Pulmonary artery endothelial cell (primary cell): ENCODE measurements around the gene DGAT2. TPM values are rescaled to one million over a fixed set of nuclear protein-coding genes. Genes with fewer than 3 reads are reported as not detected.

Experiments
- DNase-seq: peaks from one replicate; pipeline ENCODE4 v3.0.0-alpha.2; 2011; ENCODE audit warnings: low read depth, low spot score
- total RNA-seq: library from RNA; depleted of rRNA; stranded (reverse); fragments of >200 nt; gene quantifications from 2 replicates; pipeline ENCODE4 v1.2.3, GENCODE V29; 2014

Gene DGAT2
- total RNA-seq, 1 donor from 2014 or later: 2.2 TPM

DNA sequence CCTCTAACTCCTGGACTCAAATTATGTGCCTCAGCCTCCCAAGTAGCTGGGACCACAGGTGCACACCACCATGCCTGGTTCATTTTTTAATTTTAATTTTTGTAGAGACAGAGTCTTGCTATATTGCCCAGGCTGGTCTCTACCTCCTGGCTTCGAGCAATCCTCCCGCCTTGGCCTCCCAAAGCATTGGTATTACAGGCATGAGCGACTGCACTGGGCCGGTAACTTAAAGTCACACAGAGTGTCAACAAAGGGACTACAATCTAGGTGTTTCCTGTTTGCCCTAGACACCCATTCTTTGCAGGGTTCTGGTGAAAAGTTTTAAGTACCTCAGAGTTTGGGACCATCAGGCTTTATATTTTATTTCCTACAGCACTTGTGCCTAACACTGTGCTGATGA is 54.8 kb downstream of the DGAT2 start:
- DNase-seq: no peak

DNA sequence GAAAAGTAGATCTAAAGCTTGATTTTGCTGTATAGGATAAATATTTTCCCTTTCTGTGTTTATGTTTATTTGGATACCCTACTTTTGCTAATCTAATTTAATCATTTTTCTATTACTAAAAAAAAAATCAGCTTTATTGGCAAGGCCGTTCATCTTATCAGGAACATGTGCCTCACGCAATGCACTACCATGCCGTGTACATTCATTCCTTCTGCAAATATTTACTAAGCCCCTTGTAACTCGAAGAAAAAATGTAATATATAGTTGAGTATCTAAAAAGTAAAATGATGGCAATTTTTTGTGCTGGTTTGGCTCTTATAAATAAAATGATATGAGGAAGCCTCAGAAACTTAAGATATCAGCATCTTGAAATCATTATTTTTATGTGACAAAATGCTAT is 55.4 kb downstream of the DGAT2 start:
- DNase-seq: no peak

DNA sequence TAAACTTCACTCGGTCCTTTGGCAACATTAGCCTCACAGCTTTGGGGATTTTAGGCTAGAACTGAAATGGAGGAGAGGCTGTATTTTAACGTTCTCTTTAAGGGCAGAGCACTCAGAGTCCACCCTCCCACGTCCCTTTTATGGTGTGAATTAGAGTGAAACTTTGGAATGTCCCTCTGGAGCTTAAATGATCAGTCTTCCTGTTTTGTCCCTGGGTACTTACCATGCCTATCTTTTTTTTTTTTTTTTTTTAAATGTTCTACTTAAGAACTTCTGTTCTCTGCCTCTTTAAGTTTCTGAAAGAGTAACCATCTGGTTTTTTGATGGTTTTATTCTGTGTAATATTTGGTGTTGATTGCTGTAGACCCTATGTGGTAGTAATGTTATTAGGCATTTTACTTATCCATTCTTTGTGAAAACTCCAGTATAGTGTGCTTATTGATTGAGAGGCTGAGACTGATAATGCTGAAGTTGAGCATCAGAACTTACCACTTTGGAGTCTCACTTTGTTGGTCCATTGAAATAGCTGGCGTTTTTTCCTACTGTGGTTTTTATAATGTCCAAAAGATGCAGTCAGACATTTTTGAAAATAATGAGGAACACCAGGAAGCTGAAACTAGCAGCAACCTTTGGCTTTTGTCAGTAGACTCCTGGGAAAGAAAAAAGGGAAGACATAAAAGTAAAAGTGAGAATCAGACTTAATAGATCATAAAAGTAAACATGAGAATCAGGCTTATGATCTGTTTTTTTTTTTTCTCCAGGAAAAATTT is 58.1 kb downstream of the DGAT2 start:
- peak; percentile 72 for DNase-seq

DNA sequence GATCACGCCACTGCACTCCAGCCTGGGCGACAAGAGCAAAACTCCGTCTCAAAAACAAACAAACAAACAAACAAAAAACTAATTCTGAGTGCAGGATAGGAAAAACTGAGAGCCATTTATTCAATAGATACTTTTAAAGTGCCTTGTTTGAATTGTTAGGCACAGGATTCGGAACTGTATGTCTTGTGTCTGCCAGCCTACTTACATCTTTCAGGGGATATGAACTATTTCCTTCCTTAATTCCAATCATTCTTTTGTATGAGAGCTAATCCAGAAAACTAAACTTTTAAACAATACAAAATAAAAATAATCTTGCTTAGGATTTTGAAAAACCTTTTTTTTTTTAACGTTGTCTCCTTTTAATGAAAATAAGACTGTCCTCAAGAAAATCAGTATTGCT is 59.0 kb downstream of the DGAT2 start:
- peak; percentile 60 for DNase-seq

DNA sequence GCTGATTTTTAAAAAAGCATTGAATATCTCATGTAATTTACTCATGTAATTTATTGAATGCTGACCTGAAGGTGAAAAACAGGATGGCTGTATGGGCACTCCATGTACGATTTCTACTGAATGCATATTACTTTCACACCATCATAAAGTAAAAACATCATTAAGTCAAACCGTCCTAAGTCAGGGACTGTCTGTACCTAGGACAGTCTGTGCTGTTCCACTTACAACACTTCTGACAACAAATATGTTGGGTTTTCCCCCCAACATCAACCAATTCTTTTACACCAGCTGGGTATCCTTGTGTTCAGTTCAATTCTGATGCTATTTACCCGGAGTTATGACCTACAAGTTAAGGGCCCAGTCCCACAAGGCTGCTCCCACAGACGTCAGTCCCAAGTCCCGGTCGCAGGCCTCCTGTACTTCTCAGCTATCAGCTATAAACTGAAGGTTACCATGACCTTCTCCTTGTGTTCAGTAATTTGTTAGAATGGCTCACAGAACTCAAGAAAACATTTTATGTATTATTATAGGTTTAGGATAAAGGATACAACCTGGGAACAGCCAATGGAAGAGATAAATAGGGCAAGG is 63.4 kb downstream of the DGAT2 start:
- DNase-seq: no peak

DNA sequence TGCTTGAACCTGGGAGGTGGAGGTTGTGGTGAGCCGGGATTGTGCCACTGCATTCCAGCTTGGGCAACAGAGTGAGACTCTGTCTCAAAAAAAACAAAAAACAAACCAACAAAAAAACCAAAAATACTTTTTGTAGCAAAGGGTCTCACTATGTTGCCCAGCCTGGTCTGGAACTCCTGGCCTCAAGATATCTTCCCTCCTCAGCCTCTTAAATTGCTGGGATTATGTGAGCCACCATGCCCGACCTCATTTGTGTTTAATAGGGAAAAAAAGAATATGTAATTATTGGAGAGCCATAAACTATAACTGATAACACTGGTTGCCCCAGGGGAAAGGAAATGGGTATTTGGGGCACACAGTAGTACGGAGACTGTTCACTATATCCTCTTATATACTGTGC is 66.2 kb downstream of the DGAT2 start:
- DNase-seq: no peak

DNA sequence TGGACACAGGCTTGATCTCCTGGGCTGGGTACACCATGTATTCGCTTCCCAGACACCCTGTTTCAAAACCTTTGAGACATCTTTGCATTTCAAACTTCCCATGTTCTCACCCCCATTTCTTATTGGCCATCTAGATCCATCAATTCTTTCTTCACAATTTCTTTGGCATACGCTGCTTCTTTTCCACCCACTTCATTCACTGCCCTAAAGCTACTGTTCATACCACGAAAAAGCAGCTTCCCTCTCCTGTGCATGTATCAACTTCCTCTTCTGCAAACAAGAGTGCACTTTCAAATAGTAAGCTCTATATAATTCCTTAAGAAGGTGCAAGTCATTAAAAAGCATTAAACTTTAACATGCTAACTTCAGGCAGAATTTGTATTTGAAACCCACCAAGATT is 67.8 kb downstream of the DGAT2 start:
- DNase-seq: no peak

DNA sequence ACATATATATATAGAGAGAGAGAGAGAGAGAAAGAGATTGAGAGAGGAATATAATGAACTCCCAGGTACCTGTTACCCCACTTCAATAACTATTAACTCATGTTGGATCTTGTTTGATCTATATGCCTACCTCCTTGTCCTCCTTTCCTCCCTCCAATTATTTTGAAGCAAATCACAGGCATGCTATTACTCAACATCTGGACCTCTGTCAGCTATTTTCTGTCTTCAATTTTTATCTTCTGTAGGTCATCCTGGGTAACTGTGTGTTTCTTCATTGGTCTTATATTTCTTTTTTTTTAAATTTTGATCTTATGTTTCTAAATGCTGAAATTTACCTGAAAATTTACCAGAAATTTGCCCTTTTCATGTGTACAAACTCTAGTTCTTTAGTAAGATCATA is 71.3 kb downstream of the DGAT2 start:
- no peak for DNase-seq

DNA sequence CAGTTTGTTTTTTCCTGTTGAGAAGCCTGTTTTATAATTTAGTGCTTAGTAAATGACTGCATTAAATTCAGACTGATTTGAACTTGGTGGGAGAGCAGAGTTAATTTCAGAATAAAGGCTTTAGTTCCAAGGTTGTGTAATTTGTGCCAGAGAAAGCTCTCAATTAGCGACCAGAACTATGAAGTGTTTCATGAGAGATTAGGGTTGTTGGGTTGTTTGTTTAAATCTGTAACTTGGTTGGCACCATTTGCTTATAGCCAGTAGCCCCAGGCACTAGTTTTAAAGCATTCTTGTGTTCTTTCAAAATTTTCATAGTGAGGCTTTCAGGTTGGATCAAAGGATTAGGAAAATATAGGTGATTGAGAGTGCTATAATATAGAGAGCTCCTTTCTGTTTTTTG is 71.9 kb downstream of the DGAT2 start:
- DNase-seq: no peak

DNA sequence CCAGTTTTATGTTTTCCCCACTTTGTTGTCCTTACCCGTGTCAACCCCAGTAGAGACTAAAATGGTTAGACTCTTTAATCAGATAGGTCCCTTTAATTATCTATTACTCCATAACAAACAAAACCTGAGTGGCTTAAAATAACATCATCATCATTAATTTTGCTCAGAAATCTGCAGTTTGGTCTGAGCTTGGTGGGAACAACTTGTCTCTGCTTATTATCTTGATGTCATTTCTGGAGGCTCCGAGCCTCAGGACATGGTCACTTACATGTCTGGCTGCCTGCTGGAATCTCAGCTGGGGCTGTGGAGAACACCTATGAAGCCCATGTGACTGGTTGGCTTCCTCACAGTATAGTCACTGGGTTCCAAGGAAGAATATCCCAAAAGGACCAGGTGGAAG is 73.2 kb downstream of the DGAT2 start:
- DNase-seq: no peak

DNA sequence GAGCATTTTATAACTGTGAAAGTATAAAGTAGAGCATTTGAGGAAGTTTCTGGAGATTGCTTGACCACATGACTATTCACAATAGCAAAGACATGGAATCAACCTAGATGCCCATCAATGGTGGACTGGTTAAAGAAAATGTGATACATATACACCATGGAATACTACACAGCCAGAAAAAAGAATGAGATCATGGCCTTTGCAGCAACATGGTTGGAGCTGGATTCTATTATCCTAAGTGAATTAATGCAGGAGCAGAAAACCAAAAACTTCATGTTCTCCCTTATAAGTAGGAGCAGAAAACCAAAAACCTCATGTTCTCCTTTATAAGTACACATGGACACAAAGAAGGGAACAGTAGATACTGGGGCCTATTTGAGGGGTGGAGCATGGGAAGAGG is 76.7 kb downstream of the DGAT2 start:
- no peak for DNase-seq

DNA sequence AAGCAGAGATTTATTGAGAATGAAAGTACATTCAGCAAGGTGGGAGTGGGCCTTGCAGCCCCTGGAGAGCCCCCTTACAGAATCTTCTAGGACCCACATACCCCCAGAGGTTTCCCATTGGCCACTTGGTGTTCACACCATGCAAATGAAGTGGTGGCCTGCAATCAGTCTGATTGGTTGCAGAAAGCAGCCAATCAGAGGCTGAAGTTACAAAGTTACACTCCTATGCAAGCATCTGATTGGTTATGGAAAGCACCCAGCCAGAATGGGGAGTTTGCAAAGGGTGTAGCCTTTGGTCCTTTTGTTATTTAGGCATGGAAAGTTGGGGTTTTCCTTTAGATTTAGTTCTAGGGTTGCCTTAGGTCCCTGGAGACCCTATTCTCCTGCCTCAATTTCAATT is 81.3 kb downstream of the DGAT2 start:
- no peak for DNase-seq

DNA sequence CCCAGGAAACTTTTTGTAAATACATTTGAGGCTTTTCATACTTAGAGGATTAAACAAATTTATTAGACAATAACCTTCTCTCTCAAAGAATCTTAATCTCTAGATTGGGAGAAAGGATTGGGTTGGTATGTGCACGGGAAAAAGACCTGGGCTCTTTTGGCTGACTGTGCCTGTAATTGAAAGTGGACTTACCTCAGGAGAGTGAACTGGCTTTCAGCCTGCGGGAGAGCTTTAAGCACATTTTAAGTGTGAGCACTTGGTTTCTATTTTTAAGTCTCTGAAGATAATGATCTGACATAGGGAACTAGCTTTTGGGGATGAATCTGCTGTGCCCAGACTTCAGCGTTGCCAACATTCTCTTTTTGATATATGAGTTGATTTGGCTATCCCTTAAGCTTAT is 82.2 kb downstream of the DGAT2 start:
- no peak for DNase-seq

Other genes with a start within 250 kb of the DGAT2 start
- gene GDPD5, start 242.8 kb upstream of the DGAT2 start, total RNA-seq: 17.5 and 42.6 TPM in 2 replicates
- gene SERPINH1, start 206.5 kb upstream of the DGAT2 start, total RNA-seq: 426 and 732 TPM in 2 replicates
- gene MAP6, start 99.7 kb upstream of the DGAT2 start, total RNA-seq: 0.13 and 0.14 TPM in 2 replicates
- gene MOGAT2, start 50.9 kb upstream of the DGAT2 start, total RNA-seq: not detected in 2 replicates
- 67.2 and 68.0 TPM in 2 replicates for gene UVRAG, start 46.4 kb downstream of the DGAT2 start, total RNA-seq